ENCODE data around the gene ANKRD34A.
A peak's percentile ranks its signal among the peaks of the same experiment; 100 is the strongest.

Gene ANKRD34A

GRCh38 chr1:145956781-145957442 is 7.5 kb downstream of the ANKRD34A start (continued):
- TF ChIP-seq ATF2 (tag by site-specific recombination; IDR thresholded peaks at IDR 0.05; ENCODE audit: low read depth) (no peak), ZNF26 (tag by site-specific recombination; IDR thresholded peaks at IDR 0.05) (no peak), ZFP37 (tag by site-specific recombination; IDR thresholded peaks at IDR 0.05) (no peak), ZNF555 (tag by site-specific recombination; conservative IDR thresholded peaks at IDR 0.05) (no peak), TRIM28 (IDR thresholded peaks at IDR 0.05; ENCODE audit: borderline replicate concordance, low read length) (no peak), ZSCAN23 (tag by site-specific recombination; IDR thresholded peaks at IDR 0.05) (no peak), SALL2 (tag by site-specific recombination; IDR thresholded peaks at IDR 0.05; ENCODE audit: borderline replicate concordance) (no peak), ZNF48 (tag by site-specific recombination; IDR thresholded peaks at IDR 0.05) (no peak), SETDB1 (IDR thresholded peaks at IDR 0.05; ENCODE audit: insufficient read length, low read length) (no peak), ZBTB21 (tag by site-specific recombination; IDR thresholded peaks at IDR 0.05) (no peak), ZNF610 (tag by site-specific recombination; IDR thresholded peaks at IDR 0.05; ENCODE audit: borderline replicate concordance) (no peak), REPIN1 (tag by site-specific recombination; IDR thresholded peaks at IDR 0.05; ENCODE audit: low read depth) (no peak), ZBTB7A (tag by site-specific recombination; IDR thresholded peaks at IDR 0.05; ENCODE audit: low read depth) (no peak), ZNF580 (tag by site-specific recombination; IDR thresholded peaks at IDR 0.05) (no peak), ZNF302 (tag by site-specific recombination; IDR thresholded peaks at IDR 0.05; ENCODE audit: low read depth) (no peak), ZNF280C (tag by site-specific recombination; IDR thresholded peaks at IDR 0.05) (no peak), SCRT2 (tag by site-specific recombination; IDR thresholded peaks at IDR 0.05) (peak; percentile 61), ZNF112 (tag by site-specific recombination; IDR thresholded peaks at IDR 0.05) (no peak), BCL11B (tag by site-specific recombination; IDR thresholded peaks at IDR 0.05; ENCODE audit: low read depth) (no peak), SP2 (tag by site-specific recombination; IDR thresholded peaks at IDR 0.05) (no peak), PRDM1 (tag by site-specific recombination; IDR thresholded peaks at IDR 0.05) (peak; percentile 43; the same call in 1 of the 2 replicates), ZNF677 (tag by site-specific recombination; IDR thresholded peaks at IDR 0.05) (no peak), ZNF624 (tag by site-specific recombination; IDR thresholded peaks at IDR 0.05) (peak; percentile 18; the same call in 1 of the 2 replicates), ZNF600 (tag by site-specific recombination; IDR thresholded peaks at IDR 0.05) (no peak), ZBTB17 (tag by site-specific recombination; IDR thresholded peaks at IDR 0.05) (peak; percentile 79)
- TF ChIP-seq, protein P1, sequence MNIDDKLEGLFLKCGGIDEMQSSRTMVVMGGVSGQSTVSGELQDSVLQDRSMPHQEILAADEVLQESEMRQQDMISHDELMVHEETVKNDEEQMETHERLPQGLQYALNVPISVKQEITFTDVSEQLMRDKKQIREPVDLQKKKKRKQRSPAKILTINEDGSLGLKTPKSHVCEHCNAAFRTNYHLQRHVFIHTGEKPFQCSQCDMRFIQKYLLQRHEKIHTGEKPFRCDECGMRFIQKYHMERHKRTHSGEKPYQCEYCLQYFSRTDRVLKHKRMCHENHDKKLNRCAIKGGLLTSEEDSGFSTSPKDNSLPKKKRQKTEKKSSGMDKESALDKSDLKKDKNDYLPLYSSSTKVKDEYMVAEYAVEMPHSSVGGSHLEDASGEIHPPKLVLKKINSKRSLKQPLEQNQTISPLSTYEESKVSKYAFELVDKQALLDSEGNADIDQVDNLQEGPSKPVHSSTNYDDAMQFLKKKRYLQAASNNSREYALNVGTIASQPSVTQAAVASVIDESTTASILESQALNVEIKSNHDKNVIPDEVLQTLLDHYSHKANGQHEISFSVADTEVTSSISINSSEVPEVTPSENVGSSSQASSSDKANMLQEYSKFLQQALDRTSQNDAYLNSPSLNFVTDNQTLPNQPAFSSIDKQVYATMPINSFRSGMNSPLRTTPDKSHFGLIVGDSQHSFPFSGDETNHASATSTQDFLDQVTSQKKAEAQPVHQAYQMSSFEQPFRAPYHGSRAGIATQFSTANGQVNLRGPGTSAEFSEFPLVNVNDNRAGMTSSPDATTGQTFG (tag by site-specific recombination; IDR thresholded peaks at IDR 0.05; ENCODE audit: borderline replicate concordance): no peak
- TF ChIP-seq, protein P2, sequence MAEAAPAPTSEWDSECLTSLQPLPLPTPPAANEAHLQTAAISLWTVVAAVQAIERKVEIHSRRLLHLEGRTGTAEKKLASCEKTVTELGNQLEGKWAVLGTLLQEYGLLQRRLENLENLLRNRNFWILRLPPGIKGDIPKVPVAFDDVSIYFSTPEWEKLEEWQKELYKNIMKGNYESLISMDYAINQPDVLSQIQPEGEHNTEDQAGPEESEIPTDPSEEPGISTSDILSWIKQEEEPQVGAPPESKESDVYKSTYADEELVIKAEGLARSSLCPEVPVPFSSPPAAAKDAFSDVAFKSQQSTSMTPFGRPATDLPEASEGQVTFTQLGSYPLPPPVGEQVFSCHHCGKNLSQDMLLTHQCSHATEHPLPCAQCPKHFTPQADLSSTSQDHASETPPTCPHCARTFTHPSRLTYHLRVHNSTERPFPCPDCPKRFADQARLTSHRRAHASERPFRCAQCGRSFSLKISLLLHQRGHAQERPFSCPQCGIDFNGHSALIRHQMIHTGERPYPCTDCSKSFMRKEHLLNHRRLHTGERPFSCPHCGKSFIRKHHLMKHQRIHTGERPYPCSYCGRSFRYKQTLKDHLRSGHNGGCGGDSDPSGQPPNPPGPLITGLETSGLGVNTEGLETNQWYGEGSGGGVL (tag by site-specific recombination; IDR thresholded peaks at IDR 0.05): no peak
- TF ChIP-seq, protein P3, sequence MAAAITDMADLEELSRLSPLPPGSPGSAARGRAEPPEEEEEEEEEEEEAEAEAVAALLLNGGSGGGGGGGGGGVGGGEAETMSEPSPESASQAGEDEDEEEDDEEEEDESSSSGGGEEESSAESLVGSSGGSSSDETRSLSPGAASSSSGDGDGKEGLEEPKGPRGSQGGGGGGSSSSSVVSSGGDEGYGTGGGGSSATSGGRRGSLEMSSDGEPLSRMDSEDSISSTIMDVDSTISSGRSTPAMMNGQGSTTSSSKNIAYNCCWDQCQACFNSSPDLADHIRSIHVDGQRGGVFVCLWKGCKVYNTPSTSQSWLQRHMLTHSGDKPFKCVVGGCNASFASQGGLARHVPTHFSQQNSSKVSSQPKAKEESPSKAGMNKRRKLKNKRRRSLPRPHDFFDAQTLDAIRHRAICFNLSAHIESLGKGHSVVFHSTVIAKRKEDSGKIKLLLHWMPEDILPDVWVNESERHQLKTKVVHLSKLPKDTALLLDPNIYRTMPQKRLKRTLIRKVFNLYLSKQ (tag by site-specific recombination; IDR thresholded peaks at IDR 0.05; ENCODE audit: borderline replicate concordance): no peak
